Stomach smooth muscle (tissue), 2 donors: ENCODE measurements around the gene KCNQ5.
"Not testable (repeated sequence)": the region's sequence is repeated elsewhere in the genome, so short reads cannot be mapped to it uniquely, and the experiment has no call there.

Experiments used
- H3K27ac ChIP-seq: one replicate; pipeline ENCODE4 v1.7.0; 2013; ENCODE audit warnings: mild to moderate bottlenecking, low read length, inconsistent platforms
- H3K27me3 ChIP-seq, 2 donors: one replicate each; pipeline ENCODE4 v1.7.0; 2013; ENCODE audit warnings: low read length in 2 of 2; ENCODE audit not compliant: insufficient read depth in 2 of 2, control insufficient read depth in 1 of 2
- H3K36me3 ChIP-seq, 2 donors: one replicate each; pipeline ENCODE4 v1.7.0; 2013; ENCODE audit warnings: low read length in 2 of 2; ENCODE audit not compliant: control insufficient read depth in 2 of 2, insufficient read depth in 2 of 2
- H3K4me1 ChIP-seq: one replicate; pipeline ENCODE4 v1.7.0; 2013; ENCODE audit warnings: low read length; ENCODE audit not compliant: control insufficient read depth, insufficient read depth
- H3K4me3 ChIP-seq, 2 donors: one replicate each; pipeline ENCODE4 v1.7.0; 2013; ENCODE audit warnings: low read length in 2 of 2
- H3K9ac ChIP-seq, 2 donors: one replicate each; pipeline ENCODE4 v1.7.0; 2013; ENCODE audit warnings: low read length in 2 of 2, mild to moderate bottlenecking in 1 of 2
- H3K9me3 ChIP-seq, 2 donors: one replicate each; pipeline ENCODE4 v1.7.0; 2013; ENCODE audit warnings: low read length in 2 of 2; ENCODE audit not compliant: control insufficient read depth in 2 of 2
- donor health status: healthy.
- donor health status: Pancreatic carcinoma.

Gene KCNQ5

GRCh38 chr6:73233971-73234370 lies 612.1 kb downstream of the KCNQ5 start:
- not testable (repeated sequence) for H3K4me3 ChIP-seq, H3K9ac ChIP-seq, H3K9me3 ChIP-seq

DNA sequence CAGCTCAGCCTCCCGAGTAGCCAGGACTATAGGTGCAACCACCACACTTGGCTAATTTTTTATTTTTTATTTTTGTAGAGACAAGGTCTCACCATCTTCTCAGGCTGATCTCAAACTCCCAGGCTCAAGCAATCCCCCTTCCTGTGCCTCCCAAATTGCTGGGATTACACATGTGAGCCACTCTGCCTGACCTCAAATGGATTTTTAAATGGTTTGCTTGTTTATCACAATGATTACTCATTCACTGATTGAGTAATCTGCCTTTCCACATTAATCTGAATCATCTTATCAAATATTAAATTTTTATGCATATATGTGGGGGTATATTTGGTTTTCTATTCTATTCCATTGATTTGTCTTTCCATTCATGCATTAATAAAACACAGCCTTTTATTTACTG lies 612.9 kb downstream of the KCNQ5 start:
- Histone ChIP-seq H3K27me3 (no peaks in the 10 kb centered on the region), H3K27ac (no peak overlapping the region), H3K36me3 (no peaks in the 10 kb centered on the region), H3K4me1 (no peaks in the 10 kb centered on the region), H3K9me3 (no peaks in the 10 kb centered on the region), H3K9ac (no peak overlapping the region), H3K4me3 (no peak overlapping the region)

More at GRCh38 chr6:73233971-73234370, 612.1 kb downstream of the KCNQ5 start:
- H3K36me3 ChIP-seq, H3K27ac ChIP-seq, H3K4me1 ChIP-seq, H3K27me3 ChIP-seq: not testable (repeated sequence)

DNA sequence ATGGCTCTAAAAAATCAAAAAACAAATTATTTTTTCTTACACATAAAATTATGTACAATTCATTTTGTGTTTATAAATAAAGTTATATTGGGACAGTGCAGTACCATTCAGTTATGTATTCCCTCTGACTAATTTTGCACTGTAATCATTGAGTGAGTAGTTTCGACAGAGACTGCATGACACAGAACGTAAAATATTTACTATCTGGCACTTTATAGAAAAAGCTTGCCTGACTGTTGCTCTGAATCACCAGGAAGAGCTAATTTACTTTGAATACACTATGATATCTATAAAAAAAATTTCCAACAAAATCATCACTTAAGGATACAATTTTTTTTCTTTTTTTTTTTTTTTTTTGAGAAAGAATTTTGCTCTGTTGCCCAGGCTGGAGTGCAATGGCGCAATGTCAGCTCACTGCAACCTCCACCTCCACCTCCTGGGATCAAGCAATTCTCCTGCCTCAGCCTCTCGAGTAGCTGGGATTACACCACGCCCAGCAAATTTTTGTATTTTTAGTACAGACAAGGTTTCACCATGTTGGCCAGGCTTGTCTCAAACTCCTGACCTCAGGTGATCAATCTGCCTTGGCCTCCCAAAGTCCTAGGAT lies 614.4 kb downstream of the KCNQ5 start:
- Histone ChIP-seq H3K4me3 (no peak overlapping the region), H3K27me3 (no peaks in the 10 kb centered on the region), H3K27ac (no peak overlapping the region), H3K9ac (no peak overlapping the region), H3K9me3 (no peaks in the 10 kb centered on the region), H3K36me3 (no peaks in the 10 kb centered on the region), H3K4me1 (no peaks in the 10 kb centered on the region)

DNA sequence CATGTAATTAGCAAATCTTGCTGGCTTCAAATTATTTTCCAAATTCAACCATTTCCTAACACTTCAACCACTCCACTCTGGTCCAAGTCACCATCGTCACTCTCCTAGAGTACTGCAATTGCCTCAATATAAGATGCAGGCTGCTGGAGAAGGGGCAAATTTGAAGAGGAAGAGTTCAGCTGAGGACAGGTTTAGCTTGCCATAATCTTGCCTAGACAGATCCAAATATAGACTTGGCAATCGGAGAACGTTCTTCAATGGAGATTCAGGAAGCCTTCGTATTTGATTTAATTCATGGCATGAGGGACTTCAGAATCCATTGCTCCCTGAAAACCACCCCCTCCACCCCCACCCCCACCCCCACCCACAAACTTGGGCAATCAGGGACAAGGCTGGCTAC lies 618.9 kb downstream of the KCNQ5 start:
- Histone ChIP-seq H3K27ac (no peak overlapping the region), H3K9ac (no peak overlapping the region), H3K4me3 (no peak overlapping the region), H3K36me3 (no peaks in the 10 kb centered on the region), H3K9me3 (no peaks in the 10 kb centered on the region), H3K4me1 (no peaks in the 10 kb centered on the region), H3K27me3 (no peaks in the 10 kb centered on the region)

DNA sequence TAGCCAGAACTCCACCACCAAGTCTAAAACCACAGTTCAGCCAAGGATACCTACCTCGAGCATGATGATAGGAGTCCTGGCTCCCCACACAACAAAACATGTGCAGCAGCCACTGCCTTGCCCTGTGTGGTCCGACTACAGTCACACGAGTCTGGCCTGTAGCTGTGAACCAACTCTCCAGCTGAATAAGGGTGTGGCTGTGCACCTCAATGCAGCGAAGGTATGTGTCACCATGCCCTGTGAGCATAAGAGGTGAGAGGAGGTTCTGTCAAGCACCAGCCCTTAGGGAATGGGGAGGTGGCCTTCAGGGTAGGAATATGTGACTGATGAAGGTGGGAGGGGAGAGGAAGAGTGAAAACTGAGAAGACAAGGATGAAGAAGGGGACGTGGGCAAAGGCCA lies 620.1 kb downstream of the KCNQ5 start:
- no peaks in the 10 kb centered on the region for H3K9me3 ChIP-seq
- no peak overlapping the region for H3K4me3 ChIP-seq
- no peaks in the 10 kb centered on the region for H3K36me3 ChIP-seq
- H3K9ac ChIP-seq, result no peak overlapping the region
- no peaks in the 10 kb centered on the region for H3K4me1 ChIP-seq
- no peak overlapping the region for H3K27ac ChIP-seq
- no peaks in the 10 kb centered on the region for H3K27me3 ChIP-seq
